Measurements from ENCODE around the gene INPP5J.
"Not testable (repeated sequence)": the region's sequence is repeated elsewhere in the genome, so short reads cannot be mapped to it uniquely, and the experiment has no call there.

The INPP5J gene

GRCh38 chr22:31102441-31103081 is 20.2 kb upstream of the INPP5J start:
- no peak for FAIRE-seq

GRCh38 chr22:31103111-31103510 is 19.7 kb upstream of the INPP5J start:
- FAIRE-seq, result no peak

- FAIRE-seq, result no peak
These were observed 18.7 kb upstream of the INPP5J start for GRCh38 chr22:31103899-31104694.

GRCh38 chr22:31104869-31105268 is 17.9 kb upstream of the INPP5J start:
- no peak for FAIRE-seq

- FAIRE-seq, result no peak
These were observed 17.4 kb upstream of the INPP5J start for GRCh38 chr22:31105282-31105929.

- no peak for FAIRE-seq
These were observed 16.7 kb upstream of the INPP5J start for GRCh38 chr22:31106001-31106571.

GRCh38 chr22:31106731-31107177 is 16.0 kb upstream of the INPP5J start:
- FAIRE-seq, result no peak

GRCh38 chr22:31107178-31107893 is 15.4 kb upstream of the INPP5J start, which contains the start of gene SELENOM:
SELENOM (minus strand) TSS chr22:31107568; CDS start chr22:31107505, 63 bp downstream.
- no peak for FAIRE-seq

DNA sequence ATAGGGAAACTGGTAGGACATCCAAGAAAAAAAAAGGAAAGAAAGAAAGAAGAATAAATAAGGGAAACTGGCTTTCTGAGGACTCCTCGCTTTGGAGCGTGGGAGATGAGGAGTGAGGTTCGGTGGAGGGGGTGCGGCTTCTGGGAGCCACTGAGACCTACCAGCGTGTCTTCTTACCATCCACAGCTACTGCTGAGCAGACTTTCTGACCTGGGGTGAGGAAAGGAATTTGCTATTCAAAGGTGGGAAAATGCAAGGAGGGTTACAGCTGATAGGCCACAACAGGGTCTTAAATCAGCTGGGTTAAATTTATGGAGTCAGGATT is 14.9 kb upstream of the INPP5J start:
- FAIRE-seq, result no peak

DNA sequence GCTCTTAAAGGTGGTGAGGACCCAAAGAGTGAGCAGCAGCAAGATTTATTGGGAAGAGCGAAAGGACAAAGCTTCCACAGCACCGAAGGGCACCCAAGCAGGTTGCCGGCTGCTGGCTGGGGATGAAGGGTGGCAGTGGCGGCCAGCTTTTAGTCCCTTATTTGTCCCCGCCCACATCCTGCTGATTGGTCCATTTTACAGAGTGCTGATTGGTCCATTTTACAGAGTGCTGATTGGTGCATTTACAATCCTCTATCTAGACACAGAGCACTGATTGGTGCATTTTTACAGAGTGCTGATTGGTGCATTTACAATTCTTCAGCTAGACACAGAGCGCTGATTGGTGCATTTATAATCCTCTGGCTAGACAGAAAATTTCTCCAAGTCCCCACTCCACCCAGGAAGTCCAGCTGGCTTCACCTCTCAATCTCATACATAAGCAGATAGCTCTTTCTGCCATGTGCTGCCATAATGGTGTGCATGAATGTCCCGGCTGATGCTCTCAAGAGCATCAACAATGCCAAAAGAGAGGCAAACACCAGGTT is 10.1 kb upstream of the INPP5J start:
- FAIRE-seq, result not testable (repeated sequence)

- FAIRE-seq, result no peak
These were observed 4.5 kb upstream of the INPP5J start for GRCh38 chr22:31118046-31118820.

GRCh38 chr22:31119026-31119717 is 3.6 kb upstream of the INPP5J start:
- FAIRE-seq, result no peak

DNA sequence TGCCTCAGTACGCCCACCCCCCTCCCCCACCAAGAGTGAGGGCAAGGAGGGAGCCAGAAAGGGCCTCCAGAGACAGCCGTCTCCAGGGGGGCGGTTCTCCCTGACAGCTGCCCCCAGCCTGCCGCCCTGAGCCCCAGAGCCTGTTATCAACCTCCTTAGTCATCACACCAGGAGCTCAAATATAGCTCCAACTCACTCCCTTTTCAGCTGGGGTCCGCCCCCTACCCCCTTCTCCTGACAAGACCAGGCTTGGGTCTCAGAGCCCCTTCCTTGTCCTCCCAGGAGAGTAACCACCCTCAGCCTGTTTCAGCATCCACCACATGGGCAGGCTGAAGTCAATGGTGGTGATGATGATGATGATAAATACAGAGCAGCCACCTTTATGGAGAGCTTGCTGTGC is 2.5 kb upstream of the INPP5J start:
- FAIRE-seq, result no peak

DNA sequence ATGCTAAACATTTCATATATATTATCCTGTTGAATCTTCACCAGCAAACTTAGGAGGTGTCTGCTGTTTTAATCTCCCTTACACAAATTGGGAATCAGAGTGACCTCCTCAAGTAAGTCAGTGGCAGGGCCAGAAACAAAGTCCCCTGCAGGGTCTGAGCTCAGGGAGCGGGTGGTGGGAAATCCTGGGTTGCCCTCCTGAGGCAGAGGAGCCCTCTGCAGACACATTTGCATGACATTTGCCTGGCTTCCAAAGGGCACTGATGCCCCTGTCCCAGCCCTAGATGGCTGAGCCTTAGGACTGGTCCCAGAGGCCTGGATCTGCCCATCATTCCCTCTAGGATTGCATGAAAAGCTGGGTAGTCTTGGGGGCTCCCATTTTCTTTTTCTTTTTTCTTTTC is 2.1 kb upstream of the INPP5J start:
- no peak for FAIRE-seq

- FAIRE-seq, result no peak
These were observed 1.4 kb upstream of the INPP5J start for GRCh38 chr22:31121403-31121802.

DNA sequence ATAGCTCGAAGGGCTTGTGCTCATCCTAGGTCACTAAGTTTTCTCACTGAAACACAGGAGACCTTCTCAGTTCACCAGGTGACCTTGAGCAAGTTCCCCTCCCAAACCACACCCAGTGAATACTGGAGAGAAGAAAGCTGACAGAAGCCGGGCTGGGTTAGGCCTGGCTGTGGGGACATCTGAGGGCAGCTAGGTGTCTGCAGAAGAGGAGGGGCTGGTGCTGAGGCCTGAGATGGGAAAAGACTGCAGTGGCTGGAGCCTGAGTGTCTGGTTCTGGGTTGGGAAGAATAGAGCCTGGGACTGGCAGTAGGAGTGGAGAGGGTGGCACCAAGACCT is 602 bp upstream of the INPP5J start:
- FAIRE-seq, result no peak

DNA sequence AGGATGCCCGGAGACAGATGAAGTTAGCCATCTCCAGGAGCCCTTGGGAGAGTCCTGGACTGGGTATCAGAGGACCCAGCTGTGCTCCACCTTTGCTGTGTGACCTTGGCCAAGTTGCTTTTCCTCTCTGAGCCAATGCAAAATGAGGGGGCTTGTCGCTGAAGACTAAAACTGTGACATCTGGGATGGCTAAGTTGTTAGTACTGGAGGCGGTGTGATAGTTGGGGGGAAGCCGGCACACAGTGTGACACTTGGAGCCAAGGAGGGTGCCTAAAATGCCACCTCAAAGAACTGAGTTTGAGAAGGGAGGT is 481 bp downstream of the INPP5J start:
- FAIRE-seq, result no peak

DNA sequence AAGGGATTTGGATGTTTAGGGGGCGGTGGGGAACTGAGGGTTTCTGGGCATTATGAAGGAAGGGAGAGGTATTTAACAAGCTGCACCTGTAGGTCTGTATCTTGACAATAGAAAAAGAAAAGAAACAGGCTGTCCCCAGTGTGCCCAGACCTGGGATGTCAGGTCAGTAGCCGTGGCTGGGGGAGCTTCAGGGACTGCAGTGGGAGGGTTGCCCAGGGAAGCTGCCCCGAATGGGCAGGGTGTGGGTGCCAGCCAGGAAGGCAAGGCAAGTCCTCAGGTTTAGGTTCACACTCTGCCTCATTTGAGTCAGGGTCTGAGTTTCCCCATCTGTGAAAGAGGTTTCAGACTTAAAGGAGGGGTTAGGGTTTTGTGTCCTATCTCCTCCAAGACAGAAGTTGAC is 1.5 kb downstream of the INPP5J start:
- no peak for FAIRE-seq

GRCh38 chr22:31124811-31125465 is 2.2 kb downstream of the INPP5J start:
- FAIRE-seq, result no peak

DNA sequence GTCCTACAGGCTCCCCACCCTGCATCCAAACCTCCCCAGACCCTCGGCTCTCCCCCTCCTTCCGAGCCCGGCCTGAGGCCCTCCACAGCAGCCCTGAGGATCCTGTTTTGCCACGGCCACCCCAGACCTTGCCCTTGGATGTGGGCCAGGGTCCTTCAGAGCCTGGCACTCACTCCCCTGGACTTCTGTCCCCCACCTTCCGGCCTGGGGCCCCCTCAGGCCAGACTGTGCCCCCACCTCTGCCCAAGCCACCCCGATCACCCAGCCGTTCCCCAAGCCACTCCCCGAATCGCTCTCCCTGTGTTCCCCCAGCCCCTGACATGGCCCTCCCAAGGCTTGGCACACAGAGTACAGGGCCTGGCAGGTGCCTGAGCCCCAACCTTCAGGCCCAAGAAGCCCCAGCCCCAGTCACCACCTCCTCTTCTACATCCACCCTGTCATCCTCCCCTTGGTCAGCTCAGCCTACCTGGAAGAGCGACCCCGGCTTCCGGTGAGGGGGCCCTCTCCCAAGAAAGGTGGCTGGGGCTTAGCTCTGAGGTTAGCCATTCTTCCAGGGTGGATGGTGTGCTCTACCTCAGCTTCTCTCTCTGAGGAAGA is 2.9 kb downstream of the INPP5J start:
- FAIRE-seq, result no peak
